ENCODE results near the gene ADAM12. TPM values are rescaled to one million over a fixed set of nuclear protein-coding genes. Genes with fewer than 3 reads are reported as not detected.

The ADAM12 gene
- total RNA-seq, 2 experiments from 2014 or later: 1.2 to 1.5 TPM

GRCh38 chr10:126208726-126209302 is 179.5 kb downstream of the ADAM12 start:
- intact Hi-C loops (cut with DNase I, micrococcal nuclease): no loop called here

GRCh38 chr10:126207851-126208250 is 180.4 kb downstream of the ADAM12 start:
- Histone ChIP-seq H3K27ac (ENCODE audit: low read depth in 1 of 2, low read length in 2 of 2) (no peak overlapping the region), H3K4me1 (ENCODE audit: insufficient read depth, low read length) (no peaks in the 10 kb centered on the region), H3K4me3 (ENCODE audit: low read length) (no peak overlapping the region), H3K27me3 (ENCODE audit: control insufficient read depth in 1 of 2, insufficient read depth in 2 of 2, low read length in 2 of 2) (no peaks in the 10 kb centered on the region), H3K9me3 (ENCODE audit: control insufficient read depth in 1 of 2, insufficient read depth in 1 of 2, low read length in 2 of 2) (no peaks in the 10 kb centered on the region), H3K36me3 (ENCODE audit: insufficient read depth, low read length) (no peaks in the 10 kb centered on the region)
- TF ChIP-seq CTCF (IDR thresholded peaks at IDR 0.05): no peak
- no peaks in the 10 kb centered on the region for H3K36me3 Mint-ChIP-seq (ENCODE audit: low read depth)
- no peak overlapping the region for H3K27ac Mint-ChIP-seq
- H3K4me1 Mint-ChIP-seq (ENCODE audit: low read depth): no peaks in the 10 kb centered on the region
- no peaks in the 10 kb centered on the region for H3K9me3 Mint-ChIP-seq
- no peak overlapping the region for H3K4me3 Mint-ChIP-seq
- peaks cover 21% of the 10 kb centered on the region for H3K27me3 Mint-ChIP-seq
- DNase-seq: no peak
- no peak for ATAC-seq (ENCODE audit: poor library complexity)
- CTCF ChIA-PET: no interaction called here
- intact Hi-C loops (cut with DNase I, micrococcal nuclease): no loop called here
- POLR2A ChIA-PET: no interaction called here

More at GRCh38 chr10:126208726-126209302, 179.5 kb downstream of the ADAM12 start:
- CTCF ChIA-PET: no interaction called here
- no peaks in the 10 kb centered on the region for H3K9me3 ChIP-seq (ENCODE audit: control insufficient read depth in 1 of 2, insufficient read depth in 1 of 2, low read length in 2 of 2)
- H3K4me1 Mint-ChIP-seq (ENCODE audit: low read depth): no peaks in the 10 kb centered on the region
- TF ChIP-seq CTCF (IDR thresholded peaks at IDR 0.05): no peak
- H3K4me1 ChIP-seq (ENCODE audit: insufficient read depth, low read length): no peaks in the 10 kb centered on the region
- no peaks in the 10 kb centered on the region for H3K9me3 Mint-ChIP-seq
- H3K4me3 Mint-ChIP-seq: no peak overlapping the region
- no peak overlapping the region for H3K4me3 ChIP-seq (ENCODE audit: low read length)
- H3K27ac ChIP-seq (ENCODE audit: low read depth in 1 of 2, low read length in 2 of 2): no peak overlapping the region
- H3K36me3 Mint-ChIP-seq (ENCODE audit: low read depth): no peaks in the 10 kb centered on the region
- H3K27me3 ChIP-seq (ENCODE audit: control insufficient read depth in 1 of 2, insufficient read depth in 2 of 2, low read length in 2 of 2): no peaks in the 10 kb centered on the region
- peaks cover 23% of the 10 kb centered on the region for H3K27me3 Mint-ChIP-seq
- no peak for DNase-seq
- POLR2A ChIA-PET: no interaction called here
- ATAC-seq (ENCODE audit: poor library complexity): no peak
- H3K27ac Mint-ChIP-seq: no peak overlapping the region
- no peaks in the 10 kb centered on the region for H3K36me3 ChIP-seq (ENCODE audit: insufficient read depth, low read length)

- H3K4me3 Mint-ChIP-seq: no peak overlapping the region
- H3K9me3 ChIP-seq (ENCODE audit: control insufficient read depth in 1 of 2, insufficient read depth in 1 of 2, low read length in 2 of 2): no peaks in the 10 kb centered on the region
- no peaks in the 10 kb centered on the region for H3K27me3 ChIP-seq (ENCODE audit: control insufficient read depth in 1 of 2, insufficient read depth in 2 of 2, low read length in 2 of 2)
- ChIA-PET POLR2A (no interaction called here), CTCF (no interaction called here)
- no peaks in the 10 kb centered on the region for H3K36me3 ChIP-seq (ENCODE audit: insufficient read depth, low read length)
- intact Hi-C loops (cut with DNase I, micrococcal nuclease): no loop called here
- H3K4me3 ChIP-seq (ENCODE audit: low read length): no peak overlapping the region
- H3K9me3 Mint-ChIP-seq: no peaks in the 10 kb centered on the region
- DNase-seq: no peak
- TF ChIP-seq CTCF (IDR thresholded peaks at IDR 0.05): no peak
- no peaks in the 10 kb centered on the region for H3K4me1 ChIP-seq (ENCODE audit: insufficient read depth, low read length)
- no peak overlapping the region for H3K27ac ChIP-seq (ENCODE audit: low read depth in 1 of 2, low read length in 2 of 2)
- H3K36me3 Mint-ChIP-seq (ENCODE audit: low read depth): no peaks in the 10 kb centered on the region
- no peak overlapping the region for H3K27ac Mint-ChIP-seq
- no peaks in the 10 kb centered on the region for H3K4me1 Mint-ChIP-seq (ENCODE audit: low read depth)
- H3K27me3 Mint-ChIP-seq: peaks cover 17% of the 10 kb centered on the region
- no peak for ATAC-seq (ENCODE audit: poor library complexity)
Observed at GRCh38 chr10:126207313-126207771, 180.9 kb downstream of the ADAM12 start.

Measured in CD4-positive, alpha-beta T cell (primary cell).